H1 (cell line): ENCODE data around the gene REC8.

Experiments
- CTCF ChIP-seq, 3 experiments: IDR thresholded peaks; 1 replicate in 2 of 3; 2 replicates in 1 of 3; pipeline versions ENCODE4 v1.5.1 to v1.6.1; 2011; ENCODE audit warnings: low read length in 3 of 3, mild to moderate bottlenecking in 3 of 3, inconsistent platforms in 2 of 3, low read depth in 1 of 3, moderate library complexity in 1 of 3; ENCODE audit not compliant: insufficient read depth in 1 of 3; ENCODE audit errors: control extremely low read depth in 1 of 3
- EZH2 ChIP-seq: fragments of 200-600 bp; sonication (generic); IDR thresholded peaks from 2 replicates; pipeline ENCODE4 v1.7.1; 2012; ENCODE audit warnings: low read depth, mild to moderate bottlenecking, moderate library complexity, low read length, inconsistent platforms; ENCODE audit not compliant: severe bottlenecking
- POLR2AphosphoS5 ChIP-seq: IDR thresholded peaks from 2 replicates; pipeline ENCODE4 v1.6.1; 2011; ENCODE audit warnings: low read depth, low read length
- TAF1 ChIP-seq: IDR thresholded peaks from 2 replicates; pipeline ENCODE4 v1.6.1; 2011; ENCODE audit warnings: mild to moderate bottlenecking, low read depth, low read length

- TF ChIP-seq EZH2: no peak
- TF ChIP-seq CTCF (IDR thresholded peaks at IDR 0.05; ENCODE audit: control extremely low read depth in 1 of 3, insufficient read depth in 1 of 3, low read depth in 1 of 3, low read length in 3 of 3): no peak
- no peak for TF ChIP-seq POLR2AphosphoS5
- no peak for TF ChIP-seq TAF1
Observed at GRCh38 chr14:24192933-24193332, 21.1 kb downstream of the REC8 start.
